Keratinocyte (primary cell): Measurements from ENCODE around the gene LRP11. TPM values are rescaled to one million over a fixed set of nuclear protein-coding genes. Genes with fewer than 3 reads are reported as not detected.
"Not testable (repeated sequence)": the region's sequence is repeated elsewhere in the genome, so short reads cannot be mapped to it uniquely, and the experiment has no call there.

Experiments used
- DNase-seq: peaks from one replicate; pipeline ENCODE4 v3.0.0-alpha.2; 2011; ENCODE audit warnings: low read depth, missing footprints, low spot score
- FAIRE-seq: peaks from 2 replicates; lab custom pipeline; 2011; peaks lifted over from hg19 to GRCh38; lab: Jason Lieb, UNC
- H2AFZ ChIP-seq: 2 replicates; pipeline ENCODE4 v1.6.0; 2012; ENCODE audit warnings: low read length, control low read depth, inconsistent platforms; ENCODE audit not compliant: control insufficient read depth
- H3K27ac ChIP-seq: 2 replicates; pipeline ENCODE4 v1.5.1; 2011; ENCODE audit warnings: low read length; ENCODE audit not compliant: control insufficient read depth, insufficient read depth
- H3K27me3 ChIP-seq: 3 replicates; pipeline ENCODE4 v1.6.0; 2011; ENCODE audit warnings: low read length; ENCODE audit not compliant: control insufficient read depth, insufficient read depth; ENCODE audit errors: extremely low read depth
- H3K36me3 ChIP-seq, 2 experiments: 2 replicates in 1 of 2; 3 replicates in 1 of 2; pipeline ENCODE4 v1.5.1; 2011; ENCODE audit warnings: low read length in 2 of 2, mild to moderate bottlenecking in 1 of 2; ENCODE audit not compliant: control insufficient read depth in 2 of 2, insufficient read depth in 2 of 2; ENCODE audit errors: extremely low read depth in 1 of 2
- H3K4me1 ChIP-seq: 3 replicates; pipeline ENCODE4 v1.5.1; 2011; ENCODE audit warnings: low read length; ENCODE audit not compliant: control insufficient read depth, insufficient read depth; ENCODE audit errors: extremely low read depth
- H3K4me2 ChIP-seq: 3 replicates; pipeline ENCODE4 v1.6.0; 2011; ENCODE audit warnings: low read depth, low read length; ENCODE audit not compliant: control insufficient read depth, insufficient read depth; ENCODE audit errors: extremely low read depth
- H3K4me3 ChIP-seq, 3 experiments: fragments of 200-600 bp in 1 of 3; sonication (generic) in 1 of 3; 2 replicates in 2 of 3; 3 replicates in 1 of 3; pipeline ENCODE4 v1.5.1; 2011 to 2016; ENCODE audit warnings: low read length in 3 of 3, mild to moderate bottlenecking in 3 of 3, control low read depth in 2 of 3, inconsistent platforms in 1 of 3, low read depth in 1 of 3, mixed read lengths in 1 of 3, mixed run types in 1 of 3, moderate library complexity in 1 of 3; ENCODE audit not compliant: control insufficient read depth in 2 of 3, insufficient read depth in 2 of 3; ENCODE audit errors: extremely low read depth in 1 of 3
- H3K79me2 ChIP-seq: 2 replicates; pipeline ENCODE4 v1.6.0; 2012; ENCODE audit warnings: low read length; ENCODE audit not compliant: control insufficient read depth, insufficient read depth
- H3K9ac ChIP-seq: 3 replicates; pipeline ENCODE4 v1.6.0; 2011; ENCODE audit warnings: low read length; ENCODE audit not compliant: control insufficient read depth, insufficient read depth; ENCODE audit errors: extremely low read depth
- H3K9me1 ChIP-seq: 3 replicates; pipeline ENCODE4 v1.6.0; 2011; ENCODE audit warnings: low read length; ENCODE audit not compliant: control insufficient read depth, insufficient read depth; ENCODE audit errors: extremely low read depth
- H3K9me3 ChIP-seq: 2 replicates; pipeline ENCODE4 v1.5.1; 2012; ENCODE audit warnings: low read depth, low read length; ENCODE audit not compliant: control insufficient read depth
- H4K20me1 ChIP-seq: 3 replicates; pipeline ENCODE4 v1.6.0; 2011; ENCODE audit warnings: low read length; ENCODE audit not compliant: control insufficient read depth, insufficient read depth; ENCODE audit errors: extremely low read depth
- EZH2 ChIP-seq: IDR thresholded peaks from one replicate; pipeline ENCODE4 v1.6.1; 2012; ENCODE audit warnings: inconsistent platforms, mild to moderate bottlenecking, low read length, moderate library complexity
- dilution Hi-C: fragments of 300-500 bp; cut with MboI; formaldehyde crosslinking; loops from one replicate; pipeline ENCODE4 v1.7.0; 2020; ENCODE audit warnings: low sequenced_read_pairs; ENCODE audit not compliant: extremely low pct_ligation_motif_present
- polyA plus RNA-seq, 5 experiments: library from polyadenylated mRNA; depleted of rRNA in 3 of 5; stranded (reverse) in 3 of 5; stranded (forward) in 1 of 5; unstranded in 1 of 5; fragments of >200 nt; gene quantifications; 1 replicate in 1 of 5; 2 replicates in 3 of 5; 3 replicates in 1 of 5; pipeline versions ENCODE4 v1.2.1 to v1.2.3, GENCODE V29; 2011 to 2012; ENCODE audit warnings: missing spikeins in 2 of 5, low read depth in 1 of 5, low replicate concordance in 1 of 5
- TF ChIP-seq, protein P1 (sequence below), 3 experiments: IDR thresholded peaks in 1 of 3; conservative IDR thresholded peaks in 1 of 3; optimal IDR thresholded peaks in 1 of 3; 2 replicates in 2 of 3; 3 replicates in 1 of 3; pipeline versions ENCODE3 to v1.5.1; 2011; ENCODE audit warnings: low read length in 3 of 3, mild to moderate bottlenecking in 3 of 3, moderate library complexity in 2 of 3, control low read depth in 1 of 3, inconsistent platforms in 1 of 3; ENCODE audit not compliant: insufficient read depth in 2 of 3; ENCODE audit errors: extremely low read depth in 1 of 3

LRP11 gene
- polyA plus RNA-seq, 1 donor (not counting 4 experiments of a cell fraction or from before 2014, with no cell fraction given): 31.1 TPM

DNA sequence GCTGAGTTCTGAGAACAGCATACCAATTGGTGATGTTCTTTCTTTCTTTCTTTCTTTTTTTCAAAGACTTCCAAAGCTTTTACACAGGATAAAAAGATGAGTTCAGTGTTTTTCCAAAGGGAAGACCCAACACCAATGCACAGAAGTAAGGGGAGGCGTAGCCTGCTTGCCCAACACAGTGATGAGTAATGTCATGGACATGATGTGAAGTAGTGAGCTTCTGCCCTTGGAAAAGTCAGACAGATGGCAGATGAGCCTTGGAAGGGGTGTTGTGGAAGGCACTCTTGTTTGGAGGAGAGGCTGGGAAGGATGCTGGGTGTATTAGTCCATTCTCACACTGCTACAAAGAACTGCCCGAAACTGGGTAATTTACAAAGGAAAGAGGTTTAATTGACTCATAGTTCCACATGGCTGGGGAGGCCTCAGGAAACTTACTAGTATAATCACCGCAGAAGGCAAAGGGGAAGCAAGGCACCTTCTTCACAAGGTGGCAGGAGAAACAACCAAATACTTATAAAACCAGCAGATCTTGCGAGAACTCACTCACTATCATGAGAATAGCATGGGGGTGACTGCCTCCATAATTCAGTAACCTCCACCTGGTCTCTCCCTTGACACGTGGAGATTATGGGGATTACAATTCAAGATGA, 12.6 kb downstream of the LRP11 start:
- Histone ChIP-seq H3K79me2 (peaks cover 3% of the 10 kb centered on the region), H3K4me1 (peaks cover 58% of the 10 kb centered on the region), H3K4me2 (peak overlapping the region; percentile 31), H3K36me3 (peaks cover 1 to 7% of the 10 kb centered on the region in 2 experiments), H3K27ac (peak overlapping the region; percentile 65), H3K9me3 (no peaks in the 10 kb centered on the region), H2AFZ (no peak overlapping the region), H3K4me3 (no peak overlapping the region), H3K9ac (no peak overlapping the region), H3K27me3 (no peaks in the 10 kb centered on the region), H3K9me1 (peaks cover 6% of the 10 kb centered on the region), H4K20me1 (peaks cover 6% of the 10 kb centered on the region)
- TF ChIP-seq, protein P1, sequence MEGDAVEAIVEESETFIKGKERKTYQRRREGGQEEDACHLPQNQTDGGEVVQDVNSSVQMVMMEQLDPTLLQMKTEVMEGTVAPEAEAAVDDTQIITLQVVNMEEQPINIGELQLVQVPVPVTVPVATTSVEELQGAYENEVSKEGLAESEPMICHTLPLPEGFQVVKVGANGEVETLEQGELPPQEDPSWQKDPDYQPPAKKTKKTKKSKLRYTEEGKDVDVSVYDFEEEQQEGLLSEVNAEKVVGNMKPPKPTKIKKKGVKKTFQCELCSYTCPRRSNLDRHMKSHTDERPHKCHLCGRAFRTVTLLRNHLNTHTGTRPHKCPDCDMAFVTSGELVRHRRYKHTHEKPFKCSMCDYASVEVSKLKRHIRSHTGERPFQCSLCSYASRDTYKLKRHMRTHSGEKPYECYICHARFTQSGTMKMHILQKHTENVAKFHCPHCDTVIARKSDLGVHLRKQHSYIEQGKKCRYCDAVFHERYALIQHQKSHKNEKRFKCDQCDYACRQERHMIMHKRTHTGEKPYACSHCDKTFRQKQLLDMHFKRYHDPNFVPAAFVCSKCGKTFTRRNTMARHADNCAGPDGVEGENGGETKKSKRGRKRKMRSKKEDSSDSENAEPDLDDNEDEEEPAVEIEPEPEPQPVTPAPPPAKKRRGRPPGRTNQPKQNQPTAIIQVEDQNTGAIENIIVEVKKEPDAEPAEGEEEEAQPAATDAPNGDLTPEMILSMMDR (optimal IDR thresholded peaks at IDR 0.05 in 1 of 3, IDR thresholded peaks at IDR 0.05 in 1 of 3, conservative IDR thresholded peaks at IDR 0.05 in 1 of 3; ENCODE audit: extremely low read depth in 1 of 3, insufficient read depth in 2 of 3, low read length in 3 of 3): no peak
- TF ChIP-seq EZH2: no peak
- DNase-seq (no peak), FAIRE-seq (no peak)
- dilution Hi-C loops: no loop called here

DNA sequence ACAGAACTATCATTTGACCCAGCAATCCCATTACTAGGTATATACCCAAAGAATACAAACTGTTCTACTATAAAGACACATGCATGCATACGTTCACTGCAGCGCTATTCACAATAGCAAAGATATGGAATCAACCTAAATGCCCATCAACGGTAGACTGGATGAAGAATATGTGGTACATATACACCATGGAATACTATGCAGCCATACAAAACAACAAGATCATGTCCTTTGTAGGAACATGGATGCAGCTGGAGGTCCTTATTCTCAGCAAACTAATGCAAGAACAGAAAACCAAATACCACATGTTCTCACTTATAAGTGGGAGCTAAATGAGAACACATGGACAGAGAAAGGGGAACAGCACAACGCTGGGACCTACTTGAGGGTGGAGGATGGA, 15.8 kb downstream of the LRP11 start:
- DNase-seq, H3K27me3 ChIP-seq, H3K9me3 ChIP-seq, FAIRE-seq, H3K4me3 ChIP-seq, H4K20me1 ChIP-seq, H3K4me2 ChIP-seq, H3K79me2 ChIP-seq, H2AFZ ChIP-seq, H3K9ac ChIP-seq, H3K9me1 ChIP-seq, dilution Hi-C loops, H3K27ac ChIP-seq: not testable (repeated sequence)
- peaks cover 1 to 23% of the 10 kb centered on the region in 2 experiments for H3K36me3 ChIP-seq
- H3K4me1 ChIP-seq: peaks cover 52% of the 10 kb centered on the region

- H3K9ac ChIP-seq: no peak overlapping the region
Observed at GRCh38 chr6:149847939-149848267, 16.3 kb downstream of the LRP11 start.

More at GRCh38 chr6:149847939-149848267, 16.3 kb downstream of the LRP11 start:
- peaks cover 5% of the 10 kb centered on the region for H3K9me1 ChIP-seq
- H3K27ac ChIP-seq: peak overlapping the region; percentile 22
- dilution Hi-C loops: no loop called here
- H2AFZ ChIP-seq: no peak overlapping the region
- DNase-seq (no peak), FAIRE-seq (no peak)
- peaks cover 6% of the 10 kb centered on the region for H4K20me1 ChIP-seq
- H3K79me2 ChIP-seq: peaks cover 1% of the 10 kb centered on the region
- peaks cover 47% of the 10 kb centered on the region for H3K4me1 ChIP-seq
- H3K4me2 ChIP-seq: peak overlapping the region; percentile 12
- no peaks in the 10 kb centered on the region for H3K27me3 ChIP-seq
- no peak overlapping the region for H3K4me3 ChIP-seq
- H3K36me3 ChIP-seq: peaks cover 1 to 23% of the 10 kb centered on the region in 2 experiments
- H3K9me3 ChIP-seq: no peaks in the 10 kb centered on the region
- TF ChIP-seq, protein P1 (optimal IDR thresholded peaks at IDR 0.05 in 1 of 3, IDR thresholded peaks at IDR 0.05 in 1 of 3, conservative IDR thresholded peaks at IDR 0.05 in 1 of 3; ENCODE audit: extremely low read depth in 1 of 3, insufficient read depth in 2 of 3, low read length in 3 of 3): no peak
- TF ChIP-seq EZH2: no peak
